ENCODE measurements around the gene SOHLH2. TPM values are rescaled to one million over a fixed set of nuclear protein-coding genes. Genes with fewer than 3 reads are reported as not detected.

The SOHLH2 gene
- total RNA-seq, 1 experiment from 2014 or later: 5.8 TPM

DNA sequence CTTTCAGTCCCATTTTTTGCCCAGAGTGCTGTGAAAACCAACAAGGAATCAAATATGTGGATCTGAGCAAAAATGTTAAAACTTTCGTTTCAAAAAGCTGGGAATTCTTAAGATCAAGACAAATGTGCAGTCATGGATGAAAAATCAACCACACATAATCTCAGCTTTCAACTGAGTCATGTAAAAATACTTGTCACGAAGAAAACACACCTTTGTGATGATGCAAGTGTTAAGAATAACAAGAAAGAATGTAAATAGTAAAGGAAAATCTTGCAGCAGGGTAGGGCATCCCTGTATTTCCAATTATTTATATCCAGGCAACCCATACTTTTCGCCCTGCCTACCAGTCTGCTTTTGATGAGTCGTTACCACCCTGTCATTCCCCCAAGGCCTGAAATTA is 55.7 kb downstream of the SOHLH2 start:
- Mint-ChIP-seq H3K36me3 (no peaks in the 10 kb centered on the region), H3K4me3 (no peak overlapping the region), H3K4me1 (peaks cover 11% of the 10 kb centered on the region), H3K27ac (no peak overlapping the region), H3K27me3 (ENCODE audit: low read depth) (peaks cover 16% of the 10 kb centered on the region), H3K9me3 (no peaks in the 10 kb centered on the region)
- TF ChIP-seq RELA (CRISPR knock-in tag; IDR thresholded peaks at IDR 0.05; ENCODE audit: borderline replicate concordance) (no peak), IRF2 (CRISPR knock-in tag; IDR thresholded peaks at IDR 0.05; ENCODE audit: borderline replicate concordance, low read depth) (no peak), TEAD4 (CRISPR knock-in tag; IDR thresholded peaks at IDR 0.05) (no peak), E2F4 (CRISPR knock-in tag; IDR thresholded peaks at IDR 0.05; ENCODE audit: borderline replicate concordance, low read depth) (no peak), OVOL2 (CRISPR knock-in tag; IDR thresholded peaks at IDR 0.05; ENCODE audit: borderline replicate concordance) (no peak), GABPB1 (CRISPR knock-in tag; IDR thresholded peaks at IDR 0.05) (no peak), SP1 (CRISPR knock-in tag; conservative IDR thresholded peaks at IDR 0.05) (no peak), CREM (CRISPR knock-in tag; IDR thresholded peaks at IDR 0.05) (no peak), SMAD3 (CRISPR knock-in tag; IDR thresholded peaks at IDR 0.05; ENCODE audit: borderline replicate concordance) (no peak), NFE2L1 (CRISPR knock-in tag; IDR thresholded peaks at IDR 0.05) (no peak), ZNF396 (CRISPR knock-in tag; IDR thresholded peaks at IDR 0.05; ENCODE audit: borderline replicate concordance) (no peak), ZNF512 (CRISPR knock-in tag; IDR thresholded peaks at IDR 0.05; ENCODE audit: borderline replicate concordance) (no peak), ZNF317 (CRISPR knock-in tag; IDR thresholded peaks at IDR 0.05; ENCODE audit: borderline replicate concordance, low read depth) (no peak), ELF4 (CRISPR knock-in tag; IDR thresholded peaks at IDR 0.05; ENCODE audit: low read depth) (no peak)
- TF ChIP-seq, protein P1, sequence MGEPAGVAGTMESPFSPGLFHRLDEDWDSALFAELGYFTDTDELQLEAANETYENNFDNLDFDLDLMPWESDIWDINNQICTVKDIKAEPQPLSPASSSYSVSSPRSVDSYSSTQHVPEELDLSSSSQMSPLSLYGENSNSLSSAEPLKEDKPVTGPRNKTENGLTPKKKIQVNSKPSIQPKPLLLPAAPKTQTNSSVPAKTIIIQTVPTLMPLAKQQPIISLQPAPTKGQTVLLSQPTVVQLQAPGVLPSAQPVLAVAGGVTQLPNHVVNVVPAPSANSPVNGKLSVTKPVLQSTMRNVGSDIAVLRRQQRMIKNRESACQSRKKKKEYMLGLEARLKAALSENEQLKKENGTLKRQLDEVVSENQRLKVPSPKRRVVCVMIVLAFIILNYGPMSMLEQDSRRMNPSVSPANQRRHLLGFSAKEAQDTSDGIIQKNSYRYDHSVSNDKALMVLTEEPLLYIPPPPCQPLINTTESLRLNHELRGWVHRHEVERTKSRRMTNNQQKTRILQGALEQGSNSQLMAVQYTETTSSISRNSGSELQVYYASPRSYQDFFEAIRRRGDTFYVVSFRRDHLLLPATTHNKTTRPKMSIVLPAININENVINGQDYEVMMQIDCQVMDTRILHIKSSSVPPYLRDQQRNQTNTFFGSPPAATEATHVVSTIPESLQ (CRISPR knock-in tag; IDR thresholded peaks at IDR 0.05): no peak
- TF ChIP-seq, protein P2, sequence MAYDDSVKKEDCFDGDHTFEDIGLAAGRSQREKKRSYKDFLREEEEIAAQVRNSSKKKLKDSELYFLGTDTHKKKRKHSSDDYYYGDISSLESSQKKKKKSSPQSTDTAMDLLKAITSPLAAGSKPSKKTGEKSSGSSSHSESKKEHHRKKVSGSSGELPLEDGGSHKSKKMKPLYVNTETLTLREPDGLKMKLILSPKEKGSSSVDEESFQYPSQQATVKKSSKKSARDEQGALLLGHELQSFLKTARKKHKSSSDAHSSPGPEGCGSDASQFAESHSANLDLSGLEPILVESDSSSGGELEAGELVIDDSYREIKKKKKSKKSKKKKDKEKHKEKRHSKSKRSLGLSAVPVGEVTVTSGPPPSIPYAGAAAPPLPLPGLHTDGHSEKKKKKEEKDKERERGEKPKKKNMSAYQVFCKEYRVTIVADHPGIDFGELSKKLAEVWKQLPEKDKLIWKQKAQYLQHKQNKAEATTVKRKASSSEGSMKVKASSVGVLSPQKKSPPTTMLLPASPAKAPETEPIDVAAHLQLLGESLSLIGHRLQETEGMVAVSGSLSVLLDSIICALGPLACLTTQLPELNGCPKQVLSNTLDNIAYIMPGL (CRISPR knock-in tag; IDR thresholded peaks at IDR 0.05): no peak
- POLR2A ChIA-PET: no interaction called here
- DNase-seq (ENCODE audit: low spot score) (no peak), ATAC-seq (no peak)
- CTCF ChIA-PET: no interaction called here

DNA sequence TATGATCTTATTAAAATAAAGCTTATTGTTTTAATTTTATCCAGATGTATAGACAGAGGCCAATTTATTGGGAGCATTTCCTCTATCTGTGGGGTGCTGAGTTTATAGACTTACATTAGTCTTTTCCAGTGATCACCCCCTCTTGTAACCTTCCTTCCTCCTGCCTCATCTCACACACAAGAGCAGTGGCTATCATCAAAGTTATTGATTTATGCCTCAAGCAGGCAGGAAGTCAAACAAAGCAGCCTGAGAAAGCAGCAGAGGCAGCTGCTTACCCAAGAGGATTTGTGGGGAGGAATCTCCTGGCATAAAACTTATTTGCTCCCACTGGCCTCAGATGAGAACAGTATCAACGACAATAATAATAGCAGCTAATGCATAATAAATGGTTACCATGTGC is 56.9 kb downstream of the SOHLH2 start:
- TF ChIP-seq TCF7 (CRISPR knock-in tag; IDR thresholded peaks at IDR 0.05; ENCODE audit: low read depth) (no peak), SP1 (CRISPR knock-in tag; conservative IDR thresholded peaks at IDR 0.05) (no peak), CTCF (IDR thresholded peaks at IDR 0.05) (no peak), ZNF396 (CRISPR knock-in tag; IDR thresholded peaks at IDR 0.05; ENCODE audit: borderline replicate concordance) (no peak), PREB (CRISPR knock-in tag; IDR thresholded peaks at IDR 0.05; ENCODE audit: borderline replicate concordance) (no peak), ZBTB21 (CRISPR knock-in tag; IDR thresholded peaks at IDR 0.05; ENCODE audit: borderline replicate concordance) (no peak)
- TF ChIP-seq, protein P3, sequence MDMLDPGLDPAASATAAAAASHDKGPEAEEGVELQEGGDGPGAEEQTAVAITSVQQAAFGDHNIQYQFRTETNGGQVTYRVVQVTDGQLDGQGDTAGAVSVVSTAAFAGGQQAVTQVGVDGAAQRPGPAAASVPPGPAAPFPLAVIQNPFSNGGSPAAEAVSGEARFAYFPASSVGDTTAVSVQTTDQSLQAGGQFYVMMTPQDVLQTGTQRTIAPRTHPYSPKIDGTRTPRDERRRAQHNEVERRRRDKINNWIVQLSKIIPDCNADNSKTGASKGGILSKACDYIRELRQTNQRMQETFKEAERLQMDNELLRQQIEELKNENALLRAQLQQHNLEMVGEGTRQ (CRISPR knock-in tag; IDR thresholded peaks at IDR 0.05): no peak
- no peaks in the 10 kb centered on the region for H3K36me3 Mint-ChIP-seq
- H3K4me1 Mint-ChIP-seq: peaks cover 5% of the 10 kb centered on the region
- H3K4me3 Mint-ChIP-seq: no peak overlapping the region
- ATAC-seq (no peak), DNase-seq (ENCODE audit: low spot score) (no peak)
- CTCF ChIA-PET: interaction anchor here (0.5 to 0.7 kb wide), 2 partner anchors 72 to 218 kb away, joined by 3 read pairs; no protein-coding TSS in a partner anchor
- POLR2A ChIA-PET: interaction anchor here (0.7 kb wide), 1 partner anchor 86 kb away, joined by 4 read pairs; no protein-coding TSS in a partner anchor
- H3K9me3 Mint-ChIP-seq: 0 out of 2 replicates have a peak, but pooled peaks cover under 1% of the 10 kb centered on the region
- H3K27ac Mint-ChIP-seq: no peak overlapping the region
- H3K27me3 Mint-ChIP-seq (ENCODE audit: low read depth): peaks cover 16% of the 10 kb centered on the region

All from WTC11 (cell line).